GM23338 (cell line): ENCODE data around the gene NPDC1.

ENCODE experiments used
- EZH2 ChIP-seq: fragments of 200-600 bp; sonication (generic); IDR thresholded peaks from one replicate; pipeline ENCODE4 v1.8.0; 2017; ENCODE audit warnings: antibody characterized with exemption, mild to moderate bottlenecking, low read depth; ENCODE audit not compliant: unreplicated experiment
- JUNB ChIP-seq: IDR thresholded peaks from one replicate; pipeline ENCODE4 v1.6.1; 2016; ENCODE audit warnings: antibody characterized with exemption; ENCODE audit not compliant: unreplicated experiment
- POLR2AphosphoS5 ChIP-seq: IDR thresholded peaks from 2 replicates; pipeline ENCODE4 v1.6.1; 2016; ENCODE audit warnings: antibody characterized with exemption, low read depth
- STAT1 ChIP-seq: IDR thresholded peaks from one replicate; pipeline ENCODE4 v1.6.1; 2016; ENCODE audit warnings: antibody characterized with exemption; ENCODE audit not compliant: unreplicated experiment
- TF ChIP-seq, protein P1 (sequence below), 2 experiments: fragments of 200-600 bp in 1 of 2; sonication (generic) in 1 of 2; conservative IDR thresholded peaks; 2 replicates each; pipeline versions ENCODE4 v1.5.1 to v1.6.1; 2016 to 2017; ENCODE audit warnings: antibody characterized with exemption in 2 of 2, low read depth in 2 of 2, mild to moderate bottlenecking in 2 of 2, moderate library complexity in 1 of 2
- TF ChIP-seq, protein P2 (sequence below): IDR thresholded peaks from one replicate; pipeline ENCODE4 v1.6.1; 2018; ENCODE audit warnings: antibody characterized with exemption; ENCODE audit not compliant: unreplicated experiment

DNA sequence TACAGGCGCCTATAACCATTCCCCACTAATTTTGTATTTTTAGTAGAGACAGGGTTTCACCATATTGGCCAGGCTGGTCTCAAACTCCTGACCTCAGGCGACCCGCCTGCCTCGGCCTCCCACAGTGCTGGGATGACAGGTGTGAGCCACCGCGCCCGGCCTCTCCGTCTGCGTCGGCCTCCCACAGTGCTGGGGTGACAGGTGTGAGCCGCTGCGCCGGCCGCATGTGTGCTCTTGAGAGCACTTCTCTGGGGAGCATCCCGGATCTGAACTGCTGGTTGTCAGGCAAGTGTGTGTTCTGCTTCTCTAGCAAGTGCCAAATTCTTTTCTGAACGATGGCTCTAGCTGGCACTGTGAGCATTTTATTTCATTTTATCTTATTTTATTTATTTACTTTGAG lies 11.6 kb upstream of the NPDC1 start:
- TF ChIP-seq JUNB (no peak), EZH2 (no peak), POLR2AphosphoS5 (no peak), STAT1 (no peak)
- TF ChIP-seq, protein P1, sequence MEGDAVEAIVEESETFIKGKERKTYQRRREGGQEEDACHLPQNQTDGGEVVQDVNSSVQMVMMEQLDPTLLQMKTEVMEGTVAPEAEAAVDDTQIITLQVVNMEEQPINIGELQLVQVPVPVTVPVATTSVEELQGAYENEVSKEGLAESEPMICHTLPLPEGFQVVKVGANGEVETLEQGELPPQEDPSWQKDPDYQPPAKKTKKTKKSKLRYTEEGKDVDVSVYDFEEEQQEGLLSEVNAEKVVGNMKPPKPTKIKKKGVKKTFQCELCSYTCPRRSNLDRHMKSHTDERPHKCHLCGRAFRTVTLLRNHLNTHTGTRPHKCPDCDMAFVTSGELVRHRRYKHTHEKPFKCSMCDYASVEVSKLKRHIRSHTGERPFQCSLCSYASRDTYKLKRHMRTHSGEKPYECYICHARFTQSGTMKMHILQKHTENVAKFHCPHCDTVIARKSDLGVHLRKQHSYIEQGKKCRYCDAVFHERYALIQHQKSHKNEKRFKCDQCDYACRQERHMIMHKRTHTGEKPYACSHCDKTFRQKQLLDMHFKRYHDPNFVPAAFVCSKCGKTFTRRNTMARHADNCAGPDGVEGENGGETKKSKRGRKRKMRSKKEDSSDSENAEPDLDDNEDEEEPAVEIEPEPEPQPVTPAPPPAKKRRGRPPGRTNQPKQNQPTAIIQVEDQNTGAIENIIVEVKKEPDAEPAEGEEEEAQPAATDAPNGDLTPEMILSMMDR (conservative IDR thresholded peaks at IDR 0.05; ENCODE audit: low read depth in 2 of 2) = no peak
- TF ChIP-seq, protein P2, sequence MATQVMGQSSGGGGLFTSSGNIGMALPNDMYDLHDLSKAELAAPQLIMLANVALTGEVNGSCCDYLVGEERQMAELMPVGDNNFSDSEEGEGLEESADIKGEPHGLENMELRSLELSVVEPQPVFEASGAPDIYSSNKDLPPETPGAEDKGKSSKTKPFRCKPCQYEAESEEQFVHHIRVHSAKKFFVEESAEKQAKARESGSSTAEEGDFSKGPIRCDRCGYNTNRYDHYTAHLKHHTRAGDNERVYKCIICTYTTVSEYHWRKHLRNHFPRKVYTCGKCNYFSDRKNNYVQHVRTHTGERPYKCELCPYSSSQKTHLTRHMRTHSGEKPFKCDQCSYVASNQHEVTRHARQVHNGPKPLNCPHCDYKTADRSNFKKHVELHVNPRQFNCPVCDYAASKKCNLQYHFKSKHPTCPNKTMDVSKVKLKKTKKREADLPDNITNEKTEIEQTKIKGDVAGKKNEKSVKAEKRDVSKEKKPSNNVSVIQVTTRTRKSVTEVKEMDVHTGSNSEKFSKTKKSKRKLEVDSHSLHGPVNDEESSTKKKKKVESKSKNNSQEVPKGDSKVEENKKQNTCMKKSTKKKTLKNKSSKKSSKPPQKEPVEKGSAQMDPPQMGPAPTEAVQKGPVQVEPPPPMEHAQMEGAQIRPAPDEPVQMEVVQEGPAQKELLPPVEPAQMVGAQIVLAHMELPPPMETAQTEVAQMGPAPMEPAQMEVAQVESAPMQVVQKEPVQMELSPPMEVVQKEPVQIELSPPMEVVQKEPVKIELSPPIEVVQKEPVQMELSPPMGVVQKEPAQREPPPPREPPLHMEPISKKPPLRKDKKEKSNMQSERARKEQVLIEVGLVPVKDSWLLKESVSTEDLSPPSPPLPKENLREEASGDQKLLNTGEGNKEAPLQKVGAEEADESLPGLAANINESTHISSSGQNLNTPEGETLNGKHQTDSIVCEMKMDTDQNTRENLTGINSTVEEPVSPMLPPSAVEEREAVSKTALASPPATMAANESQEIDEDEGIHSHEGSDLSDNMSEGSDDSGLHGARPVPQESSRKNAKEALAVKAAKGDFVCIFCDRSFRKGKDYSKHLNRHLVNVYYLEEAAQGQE = no peak
